Lower lobe of right lung (tissue), 2 donors: ENCODE data around the gene KCNH4. TPM values are rescaled to one million over a fixed set of nuclear protein-coding genes. Genes with fewer than 3 reads are reported as not detected.

ENCODE experiments used
- ATAC-seq, 2 donors: fragments of 200-7000 bp; cut with Tn5 transposase; one replicate each; pipeline ENCODE4 v1.9.1; 2020 to 2022; ENCODE audit warnings: mild to moderate bottlenecking in 2 of 2, moderate library complexity in 2 of 2
- DNase-seq: peaks from one replicate; pipeline ENCODE4 v3.0.0-alpha.2; 2020
- H3K27ac ChIP-seq: fragments of 200-600 bp; one replicate; pipeline ENCODE4 v1.8.0; 2022
- H3K27me3 ChIP-seq: fragments of 200-600 bp; one replicate; pipeline ENCODE4 v1.8.0; 2022; ENCODE audit warnings: low read depth
- H3K36me3 ChIP-seq: fragments of 200-600 bp; one replicate; pipeline ENCODE4 v1.8.0; 2022; ENCODE audit warnings: mild to moderate bottlenecking
- H3K4me1 ChIP-seq: fragments of 200-600 bp; one replicate; pipeline ENCODE4 v1.8.0; 2022
- H3K4me3 ChIP-seq: fragments of 200-600 bp; one replicate; pipeline ENCODE4 v1.8.0; 2022; ENCODE audit warnings: mild to moderate bottlenecking
- H3K9me3 ChIP-seq: fragments of 200-600 bp; one replicate; pipeline ENCODE4 v1.8.0; 2022
- intact Hi-C: fragments of 100-400 bp; cut with DNase I; formaldehyde crosslinking; loops from one replicate; pipeline ENCODE4 v1.11.0; 2022
- total RNA-seq: library from RNA; stranded (reverse); fragmentation: NEBNext Ultra II Directional; extraction: Animal tissue kit (Norgen Biotek cat#: 25700); gene quantifications from one replicate; pipeline ENCODE4 v1.2.1, GENCODE V29; 2021
- TF ChIP-seq, protein P1 (sequence below): fragments of 200-600 bp; IDR thresholded peaks from one replicate; pipeline ENCODE4 v1.8.0; 2022; ENCODE audit warnings: antibody characterized with exemption, mild to moderate bottlenecking
- donor health status: DM: no; HTN: yes; CAD: no; lungs with severe emphysema.

The KCNH4 gene
- total RNA-seq, 1 donor from 2014 or later = 0.09 TPM

DNA sequence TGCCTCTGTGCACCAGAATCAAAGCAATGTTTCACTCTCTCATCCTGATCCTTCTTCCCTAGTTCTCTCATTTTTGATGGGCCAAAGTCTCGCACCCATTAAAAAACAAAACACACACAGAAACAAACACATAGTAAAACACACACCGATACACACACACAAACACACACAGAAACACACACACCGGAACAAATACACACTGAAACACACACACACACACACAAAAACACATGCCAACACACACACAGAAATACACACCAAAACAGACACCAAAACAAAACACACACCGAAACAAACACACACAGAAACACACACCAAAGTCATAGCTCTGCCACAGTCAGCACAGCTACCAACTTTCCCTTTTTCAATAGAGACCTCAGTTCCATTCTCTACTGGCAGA is 49.7 kb downstream of the KCNH4 start:
- H3K9me3 ChIP-seq = no peaks in the 10 kb centered on the region
- TF ChIP-seq, protein P1, sequence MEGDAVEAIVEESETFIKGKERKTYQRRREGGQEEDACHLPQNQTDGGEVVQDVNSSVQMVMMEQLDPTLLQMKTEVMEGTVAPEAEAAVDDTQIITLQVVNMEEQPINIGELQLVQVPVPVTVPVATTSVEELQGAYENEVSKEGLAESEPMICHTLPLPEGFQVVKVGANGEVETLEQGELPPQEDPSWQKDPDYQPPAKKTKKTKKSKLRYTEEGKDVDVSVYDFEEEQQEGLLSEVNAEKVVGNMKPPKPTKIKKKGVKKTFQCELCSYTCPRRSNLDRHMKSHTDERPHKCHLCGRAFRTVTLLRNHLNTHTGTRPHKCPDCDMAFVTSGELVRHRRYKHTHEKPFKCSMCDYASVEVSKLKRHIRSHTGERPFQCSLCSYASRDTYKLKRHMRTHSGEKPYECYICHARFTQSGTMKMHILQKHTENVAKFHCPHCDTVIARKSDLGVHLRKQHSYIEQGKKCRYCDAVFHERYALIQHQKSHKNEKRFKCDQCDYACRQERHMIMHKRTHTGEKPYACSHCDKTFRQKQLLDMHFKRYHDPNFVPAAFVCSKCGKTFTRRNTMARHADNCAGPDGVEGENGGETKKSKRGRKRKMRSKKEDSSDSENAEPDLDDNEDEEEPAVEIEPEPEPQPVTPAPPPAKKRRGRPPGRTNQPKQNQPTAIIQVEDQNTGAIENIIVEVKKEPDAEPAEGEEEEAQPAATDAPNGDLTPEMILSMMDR = no peak
- H3K27me3 ChIP-seq = no peaks in the 10 kb centered on the region
- intact Hi-C loops = no loop called here
- peaks cover 43% of the 10 kb centered on the region for H3K36me3 ChIP-seq
- no peak for DNase-seq
- ATAC-seq = no peak
- no peak overlapping the region for H3K4me3 ChIP-seq
- H3K27ac ChIP-seq = peak overlapping the region; percentile 80
- peaks cover 78% of the 10 kb centered on the region for H3K4me1 ChIP-seq

DNA sequence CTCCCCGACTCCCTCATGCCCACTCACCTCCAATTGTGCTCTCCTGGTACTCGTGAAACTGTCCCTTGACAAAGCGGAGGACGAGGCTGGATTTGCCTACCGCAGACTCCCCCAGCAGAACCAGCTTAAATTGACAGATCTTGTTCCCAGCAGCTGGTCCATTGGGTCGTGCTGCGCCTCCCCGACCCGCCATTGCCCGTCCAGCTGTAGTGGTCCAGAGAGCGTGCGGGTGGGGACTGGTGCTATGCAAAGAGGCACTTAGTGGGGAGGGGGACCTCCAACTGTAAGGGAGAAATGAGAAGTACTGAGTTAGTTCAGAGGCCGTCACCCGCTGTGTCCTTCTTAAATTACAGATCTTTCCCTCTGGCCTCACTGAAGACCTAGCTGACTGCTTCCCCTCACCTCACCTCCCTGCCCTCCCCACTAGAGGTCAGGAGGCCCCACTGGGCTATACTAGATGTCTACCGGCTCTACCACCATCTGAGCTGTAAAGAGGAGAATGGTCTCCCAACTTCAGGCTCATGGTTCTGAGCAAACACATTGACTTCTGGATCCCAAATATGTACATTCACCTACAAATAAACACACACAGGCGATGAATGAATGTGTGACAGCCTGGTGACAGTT is 50.5 kb downstream of the KCNH4 start:
- TF ChIP-seq, protein P1 = no peak
- Histone ChIP-seq H3K9me3 (no peaks in the 10 kb centered on the region), H3K4me3 (no peak overlapping the region), H3K27ac (peak overlapping the region; percentile 80), H3K36me3 (peaks cover 51% of the 10 kb centered on the region), H3K27me3 (no peaks in the 10 kb centered on the region), H3K4me1 (peaks cover 70% of the 10 kb centered on the region)
- intact Hi-C loops = no loop called here
- ATAC-seq (no peak), DNase-seq (no peak)

DNA sequence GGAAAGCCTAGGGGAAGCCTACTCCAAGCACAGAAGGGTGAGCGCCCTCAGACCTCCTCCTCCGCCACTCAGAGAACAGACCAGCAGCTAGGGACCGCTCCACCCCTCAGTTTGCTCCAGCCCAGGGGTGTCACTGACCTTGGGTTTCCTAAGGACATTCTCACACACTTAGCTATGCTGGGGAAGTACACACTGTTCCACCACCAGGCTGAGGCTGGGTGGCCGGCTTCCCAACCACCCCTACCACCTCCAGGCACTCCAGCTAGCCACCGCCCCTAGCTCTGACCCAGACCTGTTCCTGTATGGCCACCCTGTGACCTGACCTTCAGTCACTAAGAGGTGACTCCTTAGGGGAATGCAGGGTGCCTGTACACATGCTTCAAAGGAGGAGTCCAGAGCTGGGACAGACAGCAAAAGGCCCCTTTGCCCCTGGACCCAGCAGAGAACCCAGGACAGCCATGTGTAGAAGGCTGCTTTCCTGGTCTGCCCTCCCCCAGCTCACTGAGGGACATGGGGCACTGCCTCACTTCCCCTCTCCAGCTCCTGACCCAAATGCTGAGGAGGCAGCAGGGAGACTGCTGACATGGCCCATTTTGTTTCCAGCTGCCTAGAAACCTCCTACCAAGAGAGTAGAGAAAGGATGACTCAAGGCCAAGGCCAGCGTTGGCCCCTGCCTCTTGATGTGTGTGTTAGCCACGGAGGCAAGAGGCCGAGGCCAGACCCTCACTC is 51.7 kb downstream of the KCNH4 start:
- Histone ChIP-seq H3K27me3 (no peaks in the 10 kb centered on the region), H3K4me3 (no peak overlapping the region), H3K36me3 (peaks cover 62% of the 10 kb centered on the region), H3K27ac (peak overlapping the region; percentile 80), H3K4me1 (peaks cover 58% of the 10 kb centered on the region), H3K9me3 (no peaks in the 10 kb centered on the region)
- ATAC-seq (peak in 1 of 2 donors; percentile 34), DNase-seq (no peak)
- TF ChIP-seq, protein P1 = no peak
- intact Hi-C loops = no loop called here

DNA sequence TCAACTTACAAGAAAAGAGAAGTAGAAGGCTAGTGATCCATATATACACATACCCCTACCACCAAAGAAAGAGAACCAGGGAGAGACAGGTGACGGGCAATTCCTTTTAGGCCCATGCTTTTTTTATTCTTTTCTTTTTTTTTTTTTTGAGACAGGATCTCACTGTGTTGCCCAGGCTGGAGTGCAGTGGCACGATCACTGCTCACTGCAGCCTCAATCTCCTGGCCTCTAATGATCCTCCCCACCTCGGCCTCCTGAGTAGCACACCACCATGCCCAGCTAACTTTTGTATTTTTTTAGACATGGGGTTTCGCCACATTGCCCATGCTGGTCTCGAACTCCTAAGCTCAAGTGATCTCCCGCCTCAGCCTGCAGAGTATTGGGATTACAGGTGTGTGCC is 53.5 kb downstream of the KCNH4 start:
- Histone ChIP-seq H3K36me3 (peaks cover 64% of the 10 kb centered on the region), H3K4me3 (no peak overlapping the region), H3K27me3 (no peaks in the 10 kb centered on the region), H3K4me1 (peaks cover 40% of the 10 kb centered on the region), H3K27ac (no peak overlapping the region), H3K9me3 (no peaks in the 10 kb centered on the region)
- TF ChIP-seq, protein P1 = no peak
- DNase-seq (no peak), ATAC-seq (no peak)
- intact Hi-C loops = no loop called here

DNA sequence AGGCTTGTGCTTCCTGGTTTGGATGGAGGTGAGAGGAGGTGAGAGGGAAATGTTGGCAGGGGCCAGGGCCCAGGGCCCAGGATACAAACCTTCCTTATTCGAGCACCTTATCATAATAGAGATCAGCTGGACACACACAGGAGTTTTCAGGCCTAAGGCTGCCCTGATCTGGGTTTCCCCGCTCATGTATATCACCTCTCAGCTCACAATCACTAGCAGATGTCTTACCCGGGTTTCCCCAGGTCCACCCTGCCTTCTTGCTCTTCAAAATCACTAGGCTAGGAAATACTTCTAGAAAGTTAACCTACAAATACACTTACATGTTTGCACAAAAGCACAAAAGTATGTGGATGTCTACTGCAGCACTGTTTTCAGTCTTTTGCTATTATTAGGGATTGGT is 54.1 kb downstream of the KCNH4 start:
- ATAC-seq = no peak
- TF ChIP-seq, protein P1 = no peak
- DNase-seq = no peak
- Histone ChIP-seq H3K9me3 (no peaks in the 10 kb centered on the region), H3K4me1 (peaks cover 40% of the 10 kb centered on the region), H3K36me3 (peaks cover 64% of the 10 kb centered on the region), H3K4me3 (no peak overlapping the region), H3K27ac (no peak overlapping the region), H3K27me3 (no peaks in the 10 kb centered on the region)
- intact Hi-C loops = no loop called here
